WI38 (cell line): Measurements from ENCODE around the gene TENM4.

ENCODE experiments used
- H3K4me3 ChIP-seq: 2 replicates; pipeline ENCODE4 v1.5.1; 2011; ENCODE audit warnings: low read depth, mild to moderate bottlenecking, control low read depth, low read length
- TF ChIP-seq, protein P1 (sequence below): IDR thresholded peaks from 2 replicates; pipeline ENCODE4 v1.5.1; 2012; ENCODE audit warnings: low read depth, mild to moderate bottlenecking, control low read depth, low read length

Gene TENM4

DNA sequence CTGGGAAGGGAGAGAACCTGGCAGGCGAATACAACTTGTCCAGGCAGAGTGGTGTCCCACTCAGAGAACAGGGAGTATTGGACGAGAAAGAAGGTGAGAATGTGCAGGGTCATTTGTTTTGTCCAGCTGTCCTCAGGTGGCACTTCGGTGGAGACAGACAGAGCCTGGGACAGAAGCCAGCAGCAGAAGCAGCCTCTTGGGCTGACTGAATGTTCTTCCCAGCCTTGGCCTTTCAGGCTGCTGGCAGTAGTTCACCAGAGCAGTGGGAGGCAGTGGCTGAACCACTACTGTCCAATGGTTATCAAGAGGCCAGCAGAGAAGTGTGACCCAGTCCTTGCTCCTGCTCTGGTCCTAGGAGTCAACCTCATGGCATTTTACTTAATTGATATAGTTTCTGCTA is 535.1 kb downstream of the TENM4 start:
- TF ChIP-seq, protein P1, sequence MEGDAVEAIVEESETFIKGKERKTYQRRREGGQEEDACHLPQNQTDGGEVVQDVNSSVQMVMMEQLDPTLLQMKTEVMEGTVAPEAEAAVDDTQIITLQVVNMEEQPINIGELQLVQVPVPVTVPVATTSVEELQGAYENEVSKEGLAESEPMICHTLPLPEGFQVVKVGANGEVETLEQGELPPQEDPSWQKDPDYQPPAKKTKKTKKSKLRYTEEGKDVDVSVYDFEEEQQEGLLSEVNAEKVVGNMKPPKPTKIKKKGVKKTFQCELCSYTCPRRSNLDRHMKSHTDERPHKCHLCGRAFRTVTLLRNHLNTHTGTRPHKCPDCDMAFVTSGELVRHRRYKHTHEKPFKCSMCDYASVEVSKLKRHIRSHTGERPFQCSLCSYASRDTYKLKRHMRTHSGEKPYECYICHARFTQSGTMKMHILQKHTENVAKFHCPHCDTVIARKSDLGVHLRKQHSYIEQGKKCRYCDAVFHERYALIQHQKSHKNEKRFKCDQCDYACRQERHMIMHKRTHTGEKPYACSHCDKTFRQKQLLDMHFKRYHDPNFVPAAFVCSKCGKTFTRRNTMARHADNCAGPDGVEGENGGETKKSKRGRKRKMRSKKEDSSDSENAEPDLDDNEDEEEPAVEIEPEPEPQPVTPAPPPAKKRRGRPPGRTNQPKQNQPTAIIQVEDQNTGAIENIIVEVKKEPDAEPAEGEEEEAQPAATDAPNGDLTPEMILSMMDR, result no peak
- H3K4me3 ChIP-seq, result no peak overlapping the region

DNA sequence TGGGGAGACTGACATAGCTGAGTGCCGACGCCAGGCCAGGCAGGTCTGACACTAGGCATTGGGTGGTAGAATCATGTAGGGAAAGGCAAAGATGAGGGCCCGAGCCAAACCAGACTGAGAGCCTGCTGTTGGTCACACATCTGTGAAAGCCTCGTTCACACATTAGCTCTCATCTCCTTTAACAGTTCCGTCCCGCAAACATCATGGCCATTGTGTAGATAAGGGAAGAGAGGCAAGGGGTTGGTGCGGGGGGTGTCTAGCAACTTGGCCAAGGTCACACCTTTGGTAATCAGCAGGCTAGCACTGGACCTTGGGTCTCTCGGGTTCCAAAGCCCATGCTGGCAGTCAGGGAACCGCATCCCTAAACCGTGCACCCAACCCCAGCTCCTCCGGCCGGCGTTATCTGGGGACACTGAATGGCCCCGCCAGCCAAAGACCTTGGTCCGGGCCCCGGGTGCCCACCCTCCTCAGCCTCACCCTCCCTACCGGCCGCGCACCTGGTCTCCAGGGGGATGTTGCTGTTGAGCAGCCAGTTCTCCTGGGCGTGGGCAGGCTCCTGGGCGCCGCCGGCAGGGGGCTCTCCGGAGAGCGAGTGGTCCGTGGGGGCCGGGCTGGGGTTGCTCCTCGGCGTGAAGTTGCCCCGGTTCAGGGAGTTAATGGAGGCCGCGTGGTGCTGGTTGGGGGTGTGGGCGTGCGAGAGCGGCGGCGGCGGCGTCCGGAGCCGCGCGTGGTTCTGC is 537.9 kb downstream of the TENM4 start:
- TF ChIP-seq, protein P1, result no peak
- no peak overlapping the region for H3K4me3 ChIP-seq

DNA sequence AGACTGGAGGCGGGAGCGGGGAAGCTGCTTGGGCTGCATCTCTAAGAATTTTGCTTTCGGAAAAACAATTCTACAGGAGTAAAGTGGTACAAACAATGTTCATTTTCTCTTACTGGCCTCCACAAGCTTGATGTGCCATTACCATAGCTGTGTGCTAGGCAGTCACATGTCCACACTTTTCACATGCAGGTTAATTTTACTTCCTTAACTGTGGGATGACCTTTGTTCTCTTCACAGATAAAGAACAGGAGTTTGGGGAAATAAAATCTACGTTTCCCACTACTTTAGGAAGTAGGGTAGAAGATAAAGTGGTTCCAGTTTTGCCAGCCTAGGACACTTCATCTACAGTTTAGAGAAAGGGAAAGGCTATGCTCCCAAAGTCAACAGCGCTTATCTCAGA is 539.0 kb downstream of the TENM4 start:
- no peak overlapping the region for H3K4me3 ChIP-seq
- TF ChIP-seq, protein P1, result no peak

DNA sequence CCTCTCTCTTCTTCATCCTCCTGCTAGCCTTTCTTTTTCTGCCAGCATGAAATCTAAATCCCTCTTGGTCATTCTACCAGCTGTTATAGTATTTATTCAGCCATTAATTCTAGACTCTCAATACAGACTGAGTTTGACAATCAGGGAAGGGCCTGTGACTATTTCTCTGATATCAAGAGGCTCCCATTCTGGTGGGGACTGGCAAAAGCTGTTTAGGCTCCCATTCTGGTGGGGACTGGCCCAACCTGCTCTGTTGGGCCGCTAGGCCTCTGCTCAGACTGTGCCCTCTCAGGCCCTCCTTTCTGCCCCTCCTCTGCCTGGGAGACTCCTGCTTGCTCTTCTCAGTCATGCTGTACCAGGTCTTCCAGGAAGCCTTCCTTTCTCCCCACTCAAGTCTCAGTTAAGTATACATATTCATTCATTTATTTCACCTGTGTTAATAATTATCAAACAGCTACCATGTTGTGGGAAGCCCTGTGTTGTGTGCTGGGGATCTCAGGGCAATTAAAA is 542.5 kb downstream of the TENM4 start:
- H3K4me3 ChIP-seq, result no peak overlapping the region
- TF ChIP-seq, protein P1, result no peak

DNA sequence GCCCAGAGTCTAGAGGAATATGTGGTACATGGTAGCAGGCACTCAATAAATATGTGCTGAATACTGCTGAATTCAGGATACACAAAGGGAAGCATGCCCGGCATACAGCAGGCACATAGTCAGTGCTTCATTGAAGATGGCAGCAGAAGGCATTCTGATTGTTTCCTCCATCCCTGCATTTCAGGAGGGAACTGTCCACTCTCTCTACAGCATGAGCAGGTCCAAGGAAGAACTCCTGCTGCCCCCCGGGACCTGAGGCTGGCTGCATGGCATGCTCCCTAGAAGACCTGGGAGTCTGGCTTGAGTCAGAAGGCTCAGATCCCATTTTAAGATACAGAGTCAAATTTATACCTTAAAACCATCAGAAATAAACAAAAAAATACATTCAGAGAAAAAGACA is 546.8 kb downstream of the TENM4 start:
- H3K4me3 ChIP-seq, result no peak overlapping the region
- TF ChIP-seq, protein P1, result no peak

DNA sequence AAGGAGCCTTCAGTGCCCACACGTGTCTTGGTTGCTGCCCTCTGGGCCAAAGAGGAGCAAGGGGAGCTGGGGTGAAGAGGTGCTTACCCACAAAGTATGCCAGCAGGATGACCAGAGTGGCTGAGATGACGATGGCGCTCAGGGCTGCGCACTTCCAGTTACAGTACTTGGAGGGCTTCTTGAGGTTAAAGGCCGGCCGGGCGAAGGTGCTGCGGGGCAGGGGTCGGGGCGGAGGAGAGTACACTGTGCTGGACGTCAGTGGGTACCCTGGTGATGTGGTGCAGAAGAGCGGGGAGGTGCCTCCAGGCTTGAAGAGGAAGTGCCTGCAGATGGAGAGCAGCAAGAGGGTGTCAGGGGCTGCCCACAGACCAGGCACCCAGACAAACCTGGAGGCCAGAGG is 551.1 kb downstream of the TENM4 start:
- TF ChIP-seq, protein P1, result no peak
- H3K4me3 ChIP-seq, result no peak overlapping the region

DNA sequence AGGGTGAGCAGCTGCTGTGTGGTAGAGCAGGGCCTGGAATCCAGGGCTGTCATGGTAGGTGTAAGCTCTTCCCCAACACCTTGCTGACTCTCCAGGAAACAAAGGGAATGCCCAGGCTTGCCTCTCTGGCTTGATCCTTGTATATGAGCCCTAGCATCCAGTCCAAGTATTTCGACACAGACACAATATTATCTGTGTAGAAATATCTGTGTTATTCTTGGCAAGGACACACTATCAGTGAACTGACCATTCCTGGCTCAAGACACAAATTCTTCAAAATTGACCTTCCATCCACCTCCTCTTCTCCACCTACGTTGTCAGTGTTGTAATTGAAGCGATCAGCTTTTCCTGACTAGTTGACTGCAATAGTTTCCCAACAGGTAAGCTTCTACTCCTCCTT is 554.2 kb downstream of the TENM4 start:
- TF ChIP-seq, protein P1, result no peak

More for the DNA sequence above, 554.2 kb downstream of the TENM4 start:
- H3K4me3 ChIP-seq, result no peak overlapping the region
